MCF 10A (cell line): ENCODE data around the gene GRIK5. TPM values are rescaled to one million over a fixed set of nuclear protein-coding genes. Genes with fewer than 3 reads are reported as not detected.

Experiments
- BruUV-seq: library from RNA; stranded (reverse); fragments of 400-500 nt; replicated peaks from 2 replicates; lab custom pipeline; 2021; lab: Mats Ljungman, UMichigan
- CTCF ChIA-PET: fragments of 300-600 bp; sonication (Branson Sonifier 250); formaldehyde crosslinking; extraction: SDS; loops from one replicate; lab custom pipeline; 2021; ENCODE audit warnings: antibody characterized with exemption, inconsistent platforms; lab: Yijun Ruan, JAX
- POLR2A ChIA-PET: fragments of 300-600, 350-650 bp; sonication (Branson Sonifier 250); formaldehyde crosslinking; extraction: SDS; loops from one replicate; lab custom pipeline; 2020; ENCODE audit warnings: antibody characterized with exemption, inconsistent platforms; lab: Yijun Ruan, JAX
- DNase-seq: peaks from one replicate; pipeline ENCODE4 v3.0.0-alpha.2; 2018; ENCODE audit not compliant: unreplicated experiment
- H3K27ac Mint-ChIP-seq: one replicate; pipeline ENCODE4 v1.8.0; 2022; ENCODE audit warnings: mild to moderate bottlenecking, low read depth, mixed read lengths; ENCODE audit not compliant: unreplicated experiment
- H3K27me3 Mint-ChIP-seq: one replicate; pipeline ENCODE4 v1.8.0; 2022; ENCODE audit warnings: mixed read lengths; ENCODE audit not compliant: insufficient read depth, unreplicated experiment
- H3K36me3 Mint-ChIP-seq: one replicate; pipeline ENCODE4 v1.8.0; 2022; ENCODE audit warnings: mild to moderate bottlenecking, moderate library complexity, mixed read lengths; ENCODE audit not compliant: insufficient read depth, unreplicated experiment
- H3K4me1 Mint-ChIP-seq: one replicate; pipeline ENCODE4 v1.8.0; 2022; ENCODE audit warnings: mixed read lengths; ENCODE audit not compliant: insufficient read depth, unreplicated experiment
- H3K4me3 Mint-ChIP-seq: one replicate; pipeline ENCODE4 v1.8.0; 2022; ENCODE audit warnings: mild to moderate bottlenecking, moderate library complexity, mixed read lengths; ENCODE audit not compliant: unreplicated experiment
- H3K9me3 Mint-ChIP-seq: one replicate; pipeline ENCODE4 v1.8.0; 2022; ENCODE audit warnings: mixed read lengths; ENCODE audit not compliant: unreplicated experiment
- intact Hi-C: fragments of 100-400 bp; cut with micrococcal nuclease; formaldehyde crosslinking; loops from 2 replicates; pipeline ENCODE4 v1.14.1; 2022
- total RNA-seq: library from RNA; stranded (reverse); gene quantifications from 2 replicates; pipeline ENCODE4 v1.2.3, GENCODE V29; 2022
- TF ChIP-seq, protein P1 (sequence below): fragments of 200-600 bp; IDR thresholded peaks from one replicate; pipeline ENCODE4 v1.8.0; 2022; ENCODE audit warnings: antibody characterized with exemption, mild to moderate bottlenecking; ENCODE audit not compliant: unreplicated experiment

The GRIK5 gene
- total RNA-seq, 1 experiment from 2014 or later: 1.8 TPM

DNA sequence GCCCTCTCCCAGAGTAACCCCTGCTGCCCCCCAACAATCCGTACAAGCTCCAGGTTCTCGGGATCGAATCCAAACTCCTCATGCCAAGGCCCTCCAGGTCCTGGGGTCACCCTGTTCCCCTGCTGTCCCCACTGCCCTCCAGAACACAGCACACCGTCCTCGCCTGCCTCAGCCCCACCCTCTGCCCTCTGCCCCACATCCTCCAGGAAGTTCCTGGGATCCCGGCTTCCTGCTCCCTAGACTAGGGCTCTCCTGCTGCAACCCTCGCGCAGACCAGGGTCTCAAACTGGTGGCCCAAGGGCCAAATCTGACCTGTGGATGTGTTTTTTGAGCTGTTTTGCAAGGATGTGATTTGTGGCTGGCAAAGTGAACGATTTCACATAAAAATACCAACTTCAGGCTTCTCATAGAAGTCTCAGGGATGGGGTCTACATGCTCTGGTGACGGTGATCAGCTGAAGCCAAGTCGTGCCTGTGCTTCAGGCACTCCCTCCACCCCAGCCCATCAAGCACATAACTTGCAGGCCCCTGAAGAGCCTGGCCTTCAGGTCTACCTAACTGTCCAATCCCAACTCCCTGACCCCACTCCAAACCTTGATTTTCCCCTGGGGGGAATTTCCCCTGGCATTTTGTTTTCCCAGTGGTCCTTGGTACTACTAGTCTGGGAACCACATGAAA, 112.7 kb downstream of the GRIK5 start:
- Mint-ChIP-seq H3K4me3 (peak overlapping the region; percentile 74), H3K4me1 (peaks cover 19% of the 10 kb centered on the region), H3K27me3 (no peaks in the 10 kb centered on the region), H3K27ac (peak overlapping the region; percentile 78), H3K9me3 (no peaks in the 10 kb centered on the region), H3K36me3 (peaks cover 14% of the 10 kb centered on the region)
- intact Hi-C loops: no loop called here
- DNase-seq: no peak
- BruUV-seq: no TSS peak
- TF ChIP-seq, protein P1, sequence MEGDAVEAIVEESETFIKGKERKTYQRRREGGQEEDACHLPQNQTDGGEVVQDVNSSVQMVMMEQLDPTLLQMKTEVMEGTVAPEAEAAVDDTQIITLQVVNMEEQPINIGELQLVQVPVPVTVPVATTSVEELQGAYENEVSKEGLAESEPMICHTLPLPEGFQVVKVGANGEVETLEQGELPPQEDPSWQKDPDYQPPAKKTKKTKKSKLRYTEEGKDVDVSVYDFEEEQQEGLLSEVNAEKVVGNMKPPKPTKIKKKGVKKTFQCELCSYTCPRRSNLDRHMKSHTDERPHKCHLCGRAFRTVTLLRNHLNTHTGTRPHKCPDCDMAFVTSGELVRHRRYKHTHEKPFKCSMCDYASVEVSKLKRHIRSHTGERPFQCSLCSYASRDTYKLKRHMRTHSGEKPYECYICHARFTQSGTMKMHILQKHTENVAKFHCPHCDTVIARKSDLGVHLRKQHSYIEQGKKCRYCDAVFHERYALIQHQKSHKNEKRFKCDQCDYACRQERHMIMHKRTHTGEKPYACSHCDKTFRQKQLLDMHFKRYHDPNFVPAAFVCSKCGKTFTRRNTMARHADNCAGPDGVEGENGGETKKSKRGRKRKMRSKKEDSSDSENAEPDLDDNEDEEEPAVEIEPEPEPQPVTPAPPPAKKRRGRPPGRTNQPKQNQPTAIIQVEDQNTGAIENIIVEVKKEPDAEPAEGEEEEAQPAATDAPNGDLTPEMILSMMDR: no peak
- ChIA-PET POLR2A (interaction anchor here (1.0 to 2.9 kb wide), 9 partner anchors 70 to 164 kb away, joined by 3 to 41 read pairs (median 5); partner anchors contain the start of genes ARHGEF1 and RPS19), CTCF (interaction anchor here (0.7 to 1.5 kb wide), 9 partner anchors 9 to 472 kb away, joined by 3 to 5 read pairs (median 4); no protein-coding TSS in a partner anchor)

DNA sequence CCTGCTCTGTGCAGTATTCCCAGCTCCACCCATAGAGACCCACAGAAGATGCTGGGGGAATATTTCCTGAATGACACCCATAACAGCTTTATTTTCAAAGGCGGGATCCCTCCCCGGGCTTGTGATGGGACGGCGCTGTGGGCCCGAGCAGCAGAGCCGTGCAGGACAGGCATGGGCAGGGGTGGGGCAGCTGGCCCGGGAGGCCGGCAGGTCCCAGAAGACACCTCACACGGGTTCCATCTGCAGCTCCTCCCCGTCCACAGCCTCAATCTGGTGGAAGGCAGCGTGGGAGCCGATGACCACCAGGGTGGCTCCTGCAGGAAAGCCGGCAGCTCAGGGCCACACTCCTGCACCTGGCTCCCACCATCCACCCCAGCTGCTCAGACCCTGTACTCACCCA, 113.4 kb downstream of the GRIK5 start:
- TF ChIP-seq, protein P1: no peak
- H3K9me3 Mint-ChIP-seq: no peaks in the 10 kb centered on the region
- CTCF ChIA-PET: interaction anchor here (0.7 to 1.5 kb wide), 7 partner anchors 8 to 748 kb away, joined by 3 to 5 read pairs (median 4); no protein-coding TSS in a partner anchor
- no TSS peak for BruUV-seq
- no peaks in the 10 kb centered on the region for H3K27me3 Mint-ChIP-seq
- no peak for DNase-seq
- POLR2A ChIA-PET: interaction anchor here (0.6 to 2.9 kb wide), 3 partner anchors 97 to 163 kb away, joined by 3 to 41 read pairs (median 4); partner anchors contain the start of gene RPS19
- H3K4me3 Mint-ChIP-seq: no peak overlapping the region
- H3K36me3 Mint-ChIP-seq: peaks cover 14% of the 10 kb centered on the region
- intact Hi-C loops: no loop called here
- peaks cover 22% of the 10 kb centered on the region for H3K4me1 Mint-ChIP-seq
- H3K27ac Mint-ChIP-seq: no peak overlapping the region

DNA sequence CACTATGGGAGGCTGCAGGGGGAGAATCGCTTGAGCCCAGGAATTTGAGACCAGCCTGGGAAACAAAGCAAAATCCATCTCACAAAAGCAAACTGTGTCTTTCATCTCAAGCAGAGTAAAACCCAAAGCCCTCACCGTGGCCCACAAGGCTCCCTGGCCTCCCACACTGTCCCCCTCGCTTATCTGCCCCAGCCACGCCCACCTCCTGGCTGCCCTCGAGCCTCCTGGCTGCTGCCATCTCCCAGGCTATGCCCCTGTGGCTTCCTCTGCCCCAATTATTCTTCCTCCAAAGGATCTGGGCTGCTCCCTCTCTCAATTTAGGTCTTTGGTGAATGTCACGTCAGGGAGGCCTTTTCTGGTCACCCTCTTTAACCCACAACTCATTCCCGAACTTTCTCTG, 114.5 kb downstream of the GRIK5 start:
- TF ChIP-seq, protein P1: no peak
- Mint-ChIP-seq H3K36me3 (peaks cover 14% of the 10 kb centered on the region), H3K27ac (no peak overlapping the region), H3K27me3 (no peaks in the 10 kb centered on the region), H3K4me1 (peaks cover 23% of the 10 kb centered on the region), H3K4me3 (no peak overlapping the region), H3K9me3 (no peaks in the 10 kb centered on the region)
- CTCF ChIA-PET: no interaction called here
- no peak for DNase-seq
- intact Hi-C loops: no loop called here
- POLR2A ChIA-PET: interaction anchor here (0.6 kb wide), 1 partner anchor 119 kb away, joined by 3 read pairs; no protein-coding TSS in a partner anchor
- no TSS peak for BruUV-seq

DNA sequence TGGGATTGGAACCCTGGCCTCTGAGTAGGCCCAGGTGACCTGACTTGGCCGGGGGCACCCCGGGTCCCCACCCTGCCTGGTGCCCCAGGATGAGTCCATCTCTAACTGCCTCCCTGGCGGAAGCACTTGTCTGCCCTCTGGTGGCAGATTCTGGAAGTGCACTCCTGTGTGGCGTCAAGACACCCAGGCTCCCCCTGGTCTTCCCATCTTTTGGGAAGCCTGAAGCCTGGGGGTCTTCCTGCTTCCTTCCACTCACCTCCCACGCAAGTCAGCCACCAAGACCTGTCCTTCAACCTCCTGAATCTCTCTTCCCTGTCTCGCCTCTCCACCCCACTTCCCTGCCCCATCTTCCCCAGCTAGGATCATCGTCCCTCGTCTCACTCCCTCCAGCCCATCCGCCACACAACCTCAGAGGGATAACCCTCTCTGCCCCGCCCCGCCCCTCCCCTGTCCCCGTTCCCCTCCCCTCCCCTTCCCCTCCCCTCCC, 118.3 kb downstream of the GRIK5 start:
- intact Hi-C loops: loop anchor here (1.0 to 5.0 kb wide), 2 partner anchors 78 to 154 kb away; partner anchors contain the start of gene CEACAM3
- Mint-ChIP-seq H3K36me3 (peaks cover 7% of the 10 kb centered on the region), H3K9me3 (no peaks in the 10 kb centered on the region), H3K27me3 (no peaks in the 10 kb centered on the region), H3K27ac (no peak overlapping the region), H3K4me1 (peaks cover 4% of the 10 kb centered on the region), H3K4me3 (no peak overlapping the region)
- CTCF ChIA-PET: interaction anchor here (0.6 to 2.0 kb wide), 10 partner anchors 9 to 93 kb away, joined by 3 to 7 read pairs (median 4); partner anchors contain the start of gene RPS19
- TF ChIP-seq, protein P1: peak; percentile 98
- DNase-seq: peak; percentile 79
- POLR2A ChIA-PET: interaction anchor here (0.6 to 0.9 kb wide), 4 partner anchors 45 to 591 kb away, joined by 3 to 4 read pairs (median 3); no protein-coding TSS in a partner anchor
- BruUV-seq: no TSS peak
